ES-I3 (cell line): ENCODE measurements around the gene TNNI3K.

ENCODE experiments used
- H3K36me3 ChIP-seq: 2 replicates; pipeline ENCODE4 v1.6.1; 2013; ENCODE audit warnings: mild to moderate bottlenecking, low read length, control low read depth, moderate library complexity; ENCODE audit not compliant: insufficient read depth
- H3K4me1 ChIP-seq: 2 replicates; pipeline ENCODE4 v1.6.1; 2013; ENCODE audit warnings: mild to moderate bottlenecking, control low read depth, low read length; ENCODE audit not compliant: insufficient read depth
- H3K9ac ChIP-seq: 2 replicates; pipeline ENCODE4 v1.6.1; 2013; ENCODE audit warnings: low read depth, mild to moderate bottlenecking, low read length, moderate library complexity
- H3K9me3 ChIP-seq: 2 replicates; pipeline ENCODE4 v1.6.1; 2013; ENCODE audit warnings: mild to moderate bottlenecking, low read length, moderate library complexity; ENCODE audit not compliant: control insufficient read depth, insufficient read depth

Gene TNNI3K

DNA sequence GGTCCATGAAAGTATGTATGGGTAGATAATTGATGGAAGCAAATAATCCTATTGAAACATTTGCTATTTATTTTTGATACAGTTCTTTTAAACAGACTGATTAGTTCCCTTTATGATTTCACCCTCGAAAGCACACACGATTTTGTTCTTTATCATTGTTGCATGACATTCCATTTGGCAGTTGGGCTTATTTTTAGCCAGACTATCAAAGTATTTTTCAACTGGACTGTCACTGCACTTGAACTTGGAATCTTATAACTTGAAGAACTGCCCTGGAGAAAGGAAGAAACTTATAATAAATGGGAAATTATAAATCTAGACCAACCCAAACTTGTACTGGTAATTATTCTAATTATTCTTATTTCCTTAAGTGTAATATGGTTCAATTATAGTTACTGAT is at the start of gene TNNI3K:
Gene TNNI3K, plus strand, starts transcription at position 235 of the 400 bp plus-strand sequence. Its CDS starts 65 bp downstream, at position 300.
- Histone ChIP-seq H3K36me3 (no peaks in the 10 kb centered on the region), H3K9ac (no peak within 1 kb of the TSS), H3K9me3 (no peaks in the 10 kb centered on the region), H3K4me1 (no peaks in the 10 kb centered on the region)

DNA sequence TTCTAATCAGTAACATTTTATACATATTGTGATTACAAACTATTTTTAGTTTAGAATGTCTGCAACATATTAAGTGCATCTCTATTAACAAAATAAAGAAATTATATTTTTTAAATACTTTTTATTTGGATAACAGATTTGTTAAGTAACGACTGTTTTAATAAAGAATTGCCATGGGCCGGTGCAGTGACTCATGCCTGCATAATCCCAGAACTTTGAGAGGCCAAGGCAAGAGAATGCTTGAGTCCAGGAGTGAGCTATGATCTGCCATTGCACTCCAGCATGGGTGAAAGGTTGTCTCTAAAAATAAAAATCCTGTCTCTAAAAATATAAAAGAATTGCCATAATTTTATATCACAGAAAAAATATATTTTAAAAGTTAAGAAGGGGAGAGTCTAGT is 41.3 kb upstream of the TNNI3K start:
- no peaks in the 10 kb centered on the region for H3K9me3 ChIP-seq

GRCh38 chr1:74195339-74195738 is 39.8 kb upstream of the TNNI3K start:
- Histone ChIP-seq H3K36me3 (no peaks in the 10 kb centered on the region), H3K4me1 (no peaks in the 10 kb centered on the region; the same call in 1 of the 2 replicates), H3K9ac (no peak overlapping the region), H3K9me3 (no peaks in the 10 kb centered on the region)

More for the DNA sequence above, 41.3 kb upstream of the TNNI3K start:
- H3K9ac ChIP-seq: no peak overlapping the region
- no peaks in the 10 kb centered on the region; the same call in 1 of the 2 replicates for H3K4me1 ChIP-seq
- no peaks in the 10 kb centered on the region for H3K36me3 ChIP-seq

DNA sequence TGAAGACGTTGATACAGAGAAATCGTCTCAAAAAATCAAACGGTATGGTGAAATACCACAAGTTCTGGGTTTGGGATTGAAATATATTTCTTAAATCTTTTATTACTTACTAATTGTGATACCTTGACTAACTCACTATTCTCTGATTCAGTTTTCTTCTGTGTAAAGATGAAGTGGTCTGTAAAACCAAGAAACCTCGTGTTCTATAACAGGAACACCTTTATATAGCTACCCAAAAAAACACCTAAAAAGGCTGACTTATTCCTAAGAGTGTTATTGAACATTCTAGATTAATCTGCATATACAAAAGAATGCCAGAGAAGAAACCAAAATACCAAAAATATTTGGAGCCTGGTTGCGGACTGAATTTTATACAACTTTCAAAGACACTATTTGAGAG is 37.9 kb upstream of the TNNI3K start:
- peak overlapping the region; percentile 71; the same call in 1 of the 2 replicates for H3K9ac ChIP-seq
- no peaks in the 10 kb centered on the region for H3K36me3 ChIP-seq
- no peaks in the 10 kb centered on the region; the same call in 1 of the 2 replicates for H3K4me1 ChIP-seq
- no peaks in the 10 kb centered on the region for H3K9me3 ChIP-seq

GRCh38 chr1:74197657-74198552 is 37.3 kb upstream of the TNNI3K start, which contains the start of the genes FPGT and LRRIQ3:
TSS of gene FPGT (plus strand) at chr1:74198242. CDS start at chr1:74198279, 37 bp downstream.
TSS of gene LRRIQ3 (minus strand) at chr1:74198176. CDS start at chr1:74183684, 14,492 bp downstream.
- H3K9ac ChIP-seq: peak within 1 kb of the TSS; percentile 71

DNA sequence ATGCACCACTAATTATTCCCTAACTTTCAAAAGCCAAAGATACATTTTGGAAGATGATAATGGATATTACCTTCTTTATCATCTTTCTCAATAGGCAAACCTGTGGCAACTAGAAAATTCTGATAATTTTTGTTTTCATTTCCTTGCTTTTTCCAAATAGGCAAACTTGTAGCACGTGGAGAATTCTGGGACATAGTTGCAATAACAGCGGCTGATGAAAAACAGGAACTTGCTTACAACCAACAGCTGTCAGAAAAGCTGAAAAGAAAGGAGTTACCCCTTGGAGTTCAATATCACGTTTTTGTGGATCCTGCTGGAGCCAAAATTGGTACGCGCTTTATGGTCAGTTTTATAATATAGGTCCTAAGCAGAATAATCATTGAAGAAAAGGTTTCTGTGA is 35.7 kb upstream of the TNNI3K start:
- Histone ChIP-seq H3K36me3 (no peaks in the 10 kb centered on the region), H3K9ac (no peak overlapping the region), H3K4me1 (no peaks in the 10 kb centered on the region; the same call in 1 of the 2 replicates), H3K9me3 (no peaks in the 10 kb centered on the region)

More at GRCh38 chr1:74197657-74198552, 37.3 kb upstream of the TNNI3K start, which contains the start of the genes FPGT and LRRIQ3:
- H3K9me3 ChIP-seq: no peaks in the 10 kb centered on the region
- no peaks in the 10 kb centered on the region for H3K36me3 ChIP-seq
- no peaks in the 10 kb centered on the region; the same call in 1 of the 2 replicates for H3K4me1 ChIP-seq

DNA sequence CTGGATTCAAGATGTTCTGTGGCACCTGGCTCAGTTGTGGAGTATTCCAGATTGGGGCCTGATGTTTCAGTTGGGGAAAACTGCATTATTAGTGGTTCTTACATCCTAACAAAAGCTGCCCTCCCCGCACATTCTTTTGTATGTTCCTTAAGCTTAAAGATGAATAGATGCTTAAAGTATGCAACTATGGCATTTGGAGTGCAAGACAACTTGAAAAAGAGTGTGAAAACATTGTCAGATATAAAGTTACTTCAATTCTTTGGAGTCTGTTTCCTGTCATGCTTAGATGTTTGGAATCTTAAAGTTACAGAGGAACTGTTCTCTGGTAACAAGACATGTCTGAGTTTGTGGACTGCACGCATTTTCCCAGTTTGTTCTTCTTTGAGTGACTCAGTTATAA is 29.9 kb upstream of the TNNI3K start:
- no peaks in the 10 kb centered on the region for H3K4me1 ChIP-seq
- H3K9ac ChIP-seq: no peak overlapping the region
- H3K36me3 ChIP-seq: no peaks in the 10 kb centered on the region
- no peaks in the 10 kb centered on the region for H3K9me3 ChIP-seq

- H3K9me3 ChIP-seq: no peaks in the 10 kb centered on the region
- H3K4me1 ChIP-seq: no peaks in the 10 kb centered on the region; the same call in 1 of the 2 replicates
- no peaks in the 10 kb centered on the region for H3K36me3 ChIP-seq
- no peak overlapping the region for H3K9ac ChIP-seq
Measured at GRCh38 chr1:74215229-74215628, 20.0 kb upstream of the TNNI3K start.

- H3K9ac ChIP-seq: no peak overlapping the region
- no peaks in the 10 kb centered on the region for H3K36me3 ChIP-seq
- H3K4me1 ChIP-seq: no peaks in the 10 kb centered on the region
- no peaks in the 10 kb centered on the region for H3K9me3 ChIP-seq
Measured at GRCh38 chr1:74222701-74223100, 12.5 kb upstream of the TNNI3K start.

- no peaks in the 10 kb centered on the region for H3K4me1 ChIP-seq
- H3K9ac ChIP-seq: no peak overlapping the region
- no peaks in the 10 kb centered on the region for H3K36me3 ChIP-seq
- no peaks in the 10 kb centered on the region for H3K9me3 ChIP-seq
Measured at GRCh38 chr1:74223453-74223852, 11.7 kb upstream of the TNNI3K start.

GRCh38 chr1:74236440-74236839 is 1.3 kb downstream of the TNNI3K start:
- no peaks in the 10 kb centered on the region for H3K9me3 ChIP-seq
- no peaks in the 10 kb centered on the region for H3K4me1 ChIP-seq
- H3K36me3 ChIP-seq: no peaks in the 10 kb centered on the region
- no peak overlapping the region for H3K9ac ChIP-seq

- Histone ChIP-seq H3K4me1 (no peaks in the 10 kb centered on the region), H3K9me3 (no peaks in the 10 kb centered on the region), H3K36me3 (no peaks in the 10 kb centered on the region), H3K9ac (no peak overlapping the region)
Measured at GRCh38 chr1:74237035-74237434, 1.8 kb downstream of the TNNI3K start.

- H3K9me3 ChIP-seq: no peaks in the 10 kb centered on the region
- no peak overlapping the region for H3K9ac ChIP-seq
- no peaks in the 10 kb centered on the region for H3K36me3 ChIP-seq
- H3K4me1 ChIP-seq: no peaks in the 10 kb centered on the region
Measured at GRCh38 chr1:74237787-74238186, 2.6 kb downstream of the TNNI3K start.

- H3K36me3 ChIP-seq: no peaks in the 10 kb centered on the region
- H3K9me3 ChIP-seq: no peaks in the 10 kb centered on the region; the same call in 1 of the 2 replicates
- H3K4me1 ChIP-seq: peaks cover 5% of the 10 kb centered on the region
- no peak overlapping the region for H3K9ac ChIP-seq
Measured at GRCh38 chr1:74245168-74245772, 10.1 kb downstream of the TNNI3K start.
